GM21619 (cell line): ENCODE data around the gene GRIA4.

ENCODE experiments used
- ATAC-seq: cut with Tn5 transposase; IDR thresholded peaks from one replicate; pipeline ENCODE4 v1.9.1; 2021; ENCODE audit not compliant: unreplicated experiment

Gene GRIA4

GRCh38 chr11:105636496-105636895 lies 26.6 kb downstream of the GRIA4 start:
- ATAC-seq = no peak

- no peak for ATAC-seq
Observed at GRCh38 chr11:105639527-105639926, 29.7 kb downstream of the GRIA4 start.

DNA sequence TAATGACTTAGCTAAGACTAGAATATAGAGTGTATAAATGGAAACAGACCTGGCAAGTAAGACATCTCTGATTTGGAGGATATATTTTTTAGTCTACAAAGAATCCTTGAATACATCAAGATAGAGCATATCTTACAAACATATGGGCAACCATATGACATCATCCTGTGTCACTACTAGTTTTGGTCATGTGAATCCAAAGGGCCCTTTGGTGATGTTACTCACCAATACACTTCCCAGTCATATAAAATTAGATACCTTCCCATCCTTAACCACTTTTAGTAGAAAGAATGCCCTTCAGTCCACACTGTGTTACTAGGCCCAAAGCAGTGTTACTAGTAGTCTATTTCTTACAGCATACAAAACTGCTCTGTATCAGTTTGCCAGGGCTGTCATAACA lies 31.6 kb downstream of the GRIA4 start:
- ATAC-seq = no peak

DNA sequence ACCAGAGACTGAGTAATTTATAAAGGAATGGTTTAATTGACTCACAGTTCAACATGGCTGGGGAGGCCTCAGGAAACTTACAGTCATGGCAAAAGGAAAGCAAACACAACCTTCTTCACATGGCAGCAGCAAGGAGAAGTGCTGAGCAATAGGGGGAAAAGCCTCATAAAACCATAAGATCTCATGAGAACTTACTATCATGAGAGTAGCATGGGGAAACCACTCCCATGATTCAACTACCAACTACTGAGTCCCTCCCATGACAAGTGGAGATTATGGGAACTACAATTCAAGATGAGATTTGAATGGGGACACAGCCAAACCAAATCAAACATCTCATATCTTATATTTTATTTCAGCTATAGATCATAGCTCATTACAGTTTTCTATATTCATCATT lies 33.0 kb downstream of the GRIA4 start:
- no peak for ATAC-seq

DNA sequence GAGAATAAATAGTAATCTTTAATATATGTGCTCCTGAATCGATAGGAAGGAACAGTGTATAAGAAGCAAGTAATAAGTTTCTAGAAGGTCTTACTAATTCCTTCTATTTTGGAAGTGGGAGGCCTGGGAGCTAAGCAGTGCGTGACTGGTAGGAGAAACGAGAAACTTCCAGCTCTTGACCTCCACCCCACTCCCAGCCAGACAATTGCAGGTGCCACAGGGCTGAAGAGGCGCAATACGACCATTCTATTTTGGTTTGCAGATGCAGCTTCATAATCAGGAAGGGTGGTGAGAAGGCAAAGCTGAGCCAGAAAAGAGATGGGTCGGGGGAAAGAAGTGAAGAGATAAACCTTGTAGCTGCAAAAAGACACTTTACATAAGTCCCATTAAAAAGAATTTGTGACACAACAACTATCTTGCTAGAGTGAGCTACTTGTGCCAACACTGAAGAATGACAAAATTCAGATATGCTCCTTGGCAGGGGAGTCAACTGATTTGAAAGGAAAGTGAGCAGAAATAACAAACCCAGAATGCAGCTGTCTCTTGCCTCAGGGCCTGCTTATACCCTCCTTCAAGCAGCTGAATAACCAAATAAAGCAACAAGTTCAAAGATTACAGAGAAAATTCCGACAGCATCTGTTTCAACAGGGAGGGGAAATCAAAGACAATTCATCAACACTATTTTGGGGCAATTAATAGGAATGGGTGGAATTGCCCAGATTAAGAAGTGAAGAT lies 35.1 kb downstream of the GRIA4 start:
- no peak for ATAC-seq

DNA sequence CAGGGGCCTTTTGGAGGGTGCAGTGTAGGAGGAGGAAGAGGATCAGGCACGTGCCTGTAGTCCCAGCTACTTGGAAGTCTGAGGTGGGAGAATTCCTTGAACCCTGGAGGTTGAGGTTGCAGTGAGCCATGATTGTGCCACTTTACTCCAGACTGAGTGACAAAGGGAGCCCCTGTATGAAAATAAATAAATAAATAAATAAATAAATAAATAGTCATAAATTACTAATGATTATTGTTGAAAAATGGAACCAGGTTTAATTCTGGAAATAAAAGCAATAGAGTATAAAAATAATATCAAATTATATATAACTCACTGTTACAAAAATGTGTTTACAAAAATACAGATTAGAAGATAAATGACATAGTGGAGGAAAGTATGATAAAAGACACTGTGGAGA lies 37.9 kb downstream of the GRIA4 start:
- ATAC-seq = no peak

- ATAC-seq = no peak
Observed at GRCh38 chr11:105648762-105649161, 38.9 kb downstream of the GRIA4 start.

DNA sequence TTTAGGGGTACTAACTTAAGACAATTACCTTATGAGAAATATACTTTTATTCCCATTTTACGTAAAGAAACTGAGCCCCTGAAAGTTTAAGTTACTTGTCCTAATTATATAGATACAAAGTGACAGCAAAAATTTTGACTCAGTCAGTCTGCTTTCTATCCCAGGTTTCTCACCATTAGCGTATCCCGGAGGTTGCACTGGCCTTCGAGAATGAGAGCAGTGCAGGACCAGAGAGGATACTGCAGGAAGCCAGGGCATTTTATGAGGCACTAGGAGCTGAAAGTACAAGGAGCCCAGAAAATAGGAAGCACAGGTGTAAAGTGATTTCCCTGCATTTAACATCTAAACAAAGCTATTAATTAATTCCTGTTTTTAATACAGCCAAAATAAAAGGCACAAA lies 55.4 kb downstream of the GRIA4 start:
- no peak for ATAC-seq

- ATAC-seq = no peak
Observed at GRCh38 chr11:105667441-105667840, 57.6 kb downstream of the GRIA4 start.

DNA sequence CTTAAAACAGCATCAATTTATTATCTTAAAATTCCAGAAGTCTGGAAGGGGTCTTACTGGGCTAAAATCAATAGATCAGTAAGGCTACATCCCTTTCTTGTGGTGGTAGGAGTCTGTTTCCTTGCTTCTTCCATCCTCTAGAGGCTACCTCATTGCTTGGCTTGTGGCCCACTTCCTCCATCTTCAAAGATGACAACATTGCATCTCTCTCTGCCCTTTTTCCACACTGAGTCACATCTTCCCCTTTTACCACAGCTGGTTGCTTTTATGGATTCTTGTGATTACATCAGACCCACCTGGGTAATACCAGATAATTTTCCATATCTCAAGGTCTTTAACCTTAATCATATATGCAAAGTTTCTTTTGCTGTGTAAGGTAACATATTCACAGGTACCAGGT lies 60.9 kb downstream of the GRIA4 start:
- no peak for ATAC-seq

GRCh38 chr11:105673089-105673488 lies 63.2 kb downstream of the GRIA4 start:
- ATAC-seq = no peak

- no peak for ATAC-seq
Observed at GRCh38 chr11:105689631-105690030, 79.8 kb downstream of the GRIA4 start.

DNA sequence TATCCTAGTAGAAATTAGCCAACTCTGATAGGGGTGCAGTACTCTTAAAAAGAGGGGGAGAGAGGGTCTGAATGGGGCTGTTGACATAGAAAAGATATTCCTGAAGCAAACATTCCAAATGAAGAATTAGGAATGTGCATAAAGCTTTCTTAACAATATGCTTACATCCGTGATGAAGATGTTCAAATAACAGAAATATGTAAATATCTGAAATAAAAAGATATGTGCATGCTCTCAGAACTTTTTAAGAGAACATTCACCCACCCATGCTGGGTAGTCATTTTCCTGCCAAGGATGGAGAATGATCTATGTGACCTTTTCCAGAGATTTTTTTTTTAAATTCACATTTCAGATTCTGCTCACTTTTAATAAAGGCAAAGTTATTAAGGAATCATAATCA lies 80.6 kb downstream of the GRIA4 start:
- ATAC-seq = no peak

- no peak for ATAC-seq
Observed at GRCh38 chr11:105693075-105693759, 83.3 kb downstream of the GRIA4 start.

- peak; percentile 47 for ATAC-seq
Observed at GRCh38 chr11:105696000-105696399, 86.1 kb downstream of the GRIA4 start.

GRCh38 chr11:105697291-105697690 lies 87.4 kb downstream of the GRIA4 start:
- no peak for ATAC-seq

- peak; percentile 55 for ATAC-seq
Observed at GRCh38 chr11:105699203-105699602, 89.3 kb downstream of the GRIA4 start.

DNA sequence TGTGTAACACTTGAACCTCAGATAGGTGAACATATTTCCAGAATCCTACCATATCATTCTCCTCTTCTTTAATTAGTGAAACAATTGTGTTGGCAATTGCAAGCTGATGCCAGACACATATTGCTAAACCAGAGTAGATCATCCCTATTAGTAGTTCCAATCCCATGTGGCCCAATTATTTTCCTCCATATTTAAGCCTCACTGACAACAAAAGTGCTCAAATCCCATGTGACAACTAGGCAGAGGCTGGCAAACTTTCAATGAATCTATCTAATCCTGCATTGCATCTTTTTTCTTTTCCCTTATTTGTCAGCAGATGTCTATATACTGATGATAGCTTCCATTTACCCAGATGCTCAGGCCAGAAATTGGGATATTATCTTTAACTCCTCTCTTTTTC lies 90.4 kb downstream of the GRIA4 start:
- no peak for ATAC-seq

GRCh38 chr11:105701098-105701497 lies 91.2 kb downstream of the GRIA4 start:
- no peak for ATAC-seq

DNA sequence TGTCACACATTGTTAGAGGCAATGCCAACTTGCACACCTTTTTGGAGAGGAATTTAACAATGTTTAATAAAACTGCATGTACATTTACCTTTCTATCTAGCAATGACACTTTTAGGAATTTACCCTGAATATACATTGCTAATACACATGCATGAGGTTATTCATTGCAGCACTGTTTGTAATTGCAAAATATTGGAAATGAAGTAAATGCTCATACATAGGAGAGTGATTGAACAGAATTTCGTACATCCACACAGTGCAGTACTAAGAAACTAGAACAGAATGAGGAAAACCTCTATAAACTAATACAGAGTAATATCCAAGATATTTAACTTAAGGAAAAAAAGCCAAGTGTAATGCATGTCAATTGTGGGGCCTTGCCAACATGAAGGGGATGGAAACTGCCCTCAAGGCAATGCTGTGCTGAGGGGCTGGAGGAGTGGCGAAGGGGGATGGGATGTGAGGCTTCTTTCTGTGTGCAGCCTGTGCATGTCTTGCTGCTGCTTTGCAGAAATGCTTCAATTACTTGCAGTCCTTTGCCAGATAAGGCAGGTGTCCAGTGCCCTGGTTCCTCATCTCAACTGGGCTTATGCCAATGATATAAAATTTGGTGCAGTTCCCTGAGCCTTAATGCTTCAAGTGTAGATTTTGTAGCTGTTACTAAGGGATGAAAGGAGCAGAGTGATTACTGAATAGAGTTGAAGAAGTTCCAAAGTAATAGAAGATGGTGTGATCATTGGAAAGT lies 96.1 kb downstream of the GRIA4 start:
- no peak for ATAC-seq

DNA sequence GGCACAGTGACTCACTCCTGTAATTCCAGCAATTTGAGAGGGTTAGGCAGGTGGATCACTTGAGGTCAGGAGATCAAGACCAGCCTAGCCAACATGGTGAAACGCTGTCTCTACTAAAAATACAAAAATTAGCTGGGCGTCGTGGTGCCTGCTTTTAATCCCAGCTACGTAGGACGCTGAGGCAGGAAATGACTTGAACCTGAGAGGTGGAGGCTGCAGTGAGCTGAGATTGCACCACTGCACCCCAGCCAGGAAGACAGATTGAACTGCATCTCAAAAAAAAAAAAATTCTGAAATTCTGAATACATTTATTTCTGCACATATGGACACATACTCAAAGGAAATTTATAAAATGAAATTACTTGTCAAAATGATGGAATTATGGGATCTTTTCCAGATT lies 103.2 kb downstream of the GRIA4 start:
- ATAC-seq = no peak

DNA sequence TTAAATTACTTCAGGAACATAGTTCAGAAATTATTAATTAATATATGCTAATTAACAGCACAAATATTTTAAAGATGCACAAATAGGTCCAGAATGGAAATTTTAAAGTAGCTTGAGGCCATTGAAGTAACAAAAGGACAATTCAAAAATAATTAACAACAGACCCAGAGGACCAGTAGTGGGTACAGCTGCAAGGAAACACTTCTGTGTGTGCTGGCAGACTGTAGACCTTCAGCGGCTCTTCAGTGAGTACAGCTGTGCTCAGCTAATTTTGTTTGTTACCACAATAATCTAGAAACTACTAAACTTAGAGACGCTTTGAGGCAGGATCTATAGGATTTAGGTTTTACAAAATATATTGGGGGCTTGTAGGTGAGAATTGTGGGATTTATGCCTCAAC lies 103.8 kb downstream of the GRIA4 start:
- no peak for ATAC-seq
